Left renal pelvis (tissue), 4 donors: ENCODE measurements around the gene ICAM5. TPM values are rescaled to one million over a fixed set of nuclear protein-coding genes. Genes with fewer than 3 reads are reported as not detected.
"Not testable (repeated sequence)": the region's sequence is repeated elsewhere in the genome, so short reads cannot be mapped to it uniquely, and the experiment has no call there.

Experiments
- DNase-seq, 4 donors: peaks; one replicate each; pipeline ENCODE4 v3.0.0-alpha.2; 2013; ENCODE audit warnings: low read depth in 4 of 4, low spot score in 3 of 4
- polyA plus RNA-seq, 4 donors: library from polyadenylated mRNA; unstranded; fragments of 120-200 nt; gene quantifications; one replicate each; pipeline ENCODE4 v1.2.1, GENCODE V29; 2013; ENCODE audit not compliant: insufficient read length in 4 of 4

ICAM5 gene
- under 1 TPM; 0.15 to 0.24 (median 0.22) TPM for polyA plus RNA-seq

GRCh38 chr19:10289836-10290356 lies at the start of gene ICAM5:
Gene ICAM5 (plus strand): TSS chr19:10289952. CDS start chr19:10290044, 92 bp downstream.
- DNase-seq, result no peak

GRCh38 chr19:10241826-10242449 lies 47.8 kb upstream of the ICAM5 start:
- not testable (repeated sequence) for DNase-seq

DNA sequence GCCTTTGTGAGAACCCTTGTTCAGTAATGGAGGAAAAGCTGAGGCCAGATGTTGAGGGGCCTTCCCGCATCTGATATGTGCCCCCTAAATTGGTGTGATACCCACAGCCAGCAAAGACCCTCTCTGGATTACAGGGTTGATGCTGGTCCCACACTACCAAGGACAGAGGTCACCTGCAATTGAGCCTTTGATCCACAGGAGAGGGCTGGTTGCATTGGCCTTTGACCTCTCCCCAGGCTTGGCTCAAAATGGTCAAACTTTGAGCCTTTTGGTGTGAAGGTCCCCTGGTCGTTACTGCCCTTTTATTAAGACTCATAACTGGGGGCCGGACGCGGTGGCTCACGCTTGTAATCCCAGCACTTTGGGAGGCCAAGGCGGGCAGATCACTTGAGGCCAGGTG lies 46.1 kb upstream of the ICAM5 start:
- DNase-seq, result no peak

GRCh38 chr19:10245189-10245939 lies 44.4 kb upstream of the ICAM5 start:
- DNase-seq, result no peak

DNA sequence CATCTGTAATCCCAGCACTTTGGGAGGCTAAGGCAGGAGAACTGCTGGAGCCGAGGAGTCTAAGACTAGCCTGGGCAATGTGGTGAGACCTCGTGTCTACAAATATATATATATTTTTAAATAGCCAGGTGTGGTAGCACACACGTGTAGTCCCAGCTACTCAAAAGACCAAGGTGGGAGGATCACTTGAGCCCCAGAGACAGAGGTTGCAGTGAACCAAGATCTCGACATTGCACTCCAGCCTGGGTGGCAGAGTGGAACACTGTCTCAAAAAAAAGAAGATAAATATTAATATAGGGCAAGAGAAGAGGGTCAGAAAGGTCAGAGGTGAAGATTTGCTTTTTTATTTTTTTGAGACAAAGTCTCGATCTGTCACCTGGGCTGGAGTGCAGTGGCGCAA lies 43.2 kb upstream of the ICAM5 start:
- DNase-seq, result no peak

DNA sequence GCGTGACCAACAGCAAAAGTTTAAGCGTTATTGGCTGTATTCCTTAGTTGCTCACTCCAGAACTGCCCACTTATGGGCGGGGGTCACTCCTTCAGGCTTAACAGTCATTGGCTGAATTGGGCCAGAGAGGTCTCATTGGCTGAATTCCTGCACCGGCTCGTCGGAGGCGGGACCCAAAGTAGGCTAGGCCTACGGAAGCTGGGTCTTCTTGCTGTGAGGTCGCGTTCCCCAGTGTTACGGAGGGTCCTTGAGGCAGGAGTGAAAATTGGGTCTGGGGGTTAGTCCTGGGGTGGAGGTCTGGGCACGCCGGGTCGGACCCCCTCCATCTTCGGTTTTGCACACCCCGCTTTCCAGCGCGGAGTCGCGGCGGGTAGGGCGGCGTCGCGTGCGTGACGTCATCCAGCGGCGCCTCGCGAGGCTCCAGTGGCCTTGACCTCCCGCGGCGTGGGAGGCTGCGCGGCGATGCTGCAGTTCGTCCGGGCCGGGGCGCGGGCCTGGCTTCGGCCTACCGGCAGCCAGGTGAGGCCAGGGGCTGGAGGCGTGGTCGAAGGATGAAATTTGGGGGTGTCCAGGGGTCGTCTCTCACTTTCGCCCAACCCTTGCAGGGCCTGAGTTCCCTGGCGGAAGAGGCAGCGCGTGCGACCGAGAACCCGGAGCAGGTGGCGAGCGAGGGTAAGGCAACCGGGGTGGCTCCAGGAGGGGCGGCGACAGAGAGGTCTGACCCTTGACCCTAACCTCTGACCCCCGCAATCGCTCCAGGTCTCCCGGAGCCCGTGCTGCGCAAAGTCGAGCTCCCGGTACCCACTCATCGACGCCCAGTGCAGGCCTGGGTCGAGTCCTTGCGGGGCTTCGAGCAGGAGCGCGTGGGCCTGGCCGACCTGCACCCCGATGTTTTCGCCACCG lies 37.7 kb upstream of the ICAM5 start, which contains the start of gene MRPL4:
MRPL4 (plus strand) TSS at position 423 of the 903 bp plus-strand sequence; CDS start at position 463, 40 bp downstream.
- DNase-seq, result peak; percentile 96 to 97 (median 96)

DNA sequence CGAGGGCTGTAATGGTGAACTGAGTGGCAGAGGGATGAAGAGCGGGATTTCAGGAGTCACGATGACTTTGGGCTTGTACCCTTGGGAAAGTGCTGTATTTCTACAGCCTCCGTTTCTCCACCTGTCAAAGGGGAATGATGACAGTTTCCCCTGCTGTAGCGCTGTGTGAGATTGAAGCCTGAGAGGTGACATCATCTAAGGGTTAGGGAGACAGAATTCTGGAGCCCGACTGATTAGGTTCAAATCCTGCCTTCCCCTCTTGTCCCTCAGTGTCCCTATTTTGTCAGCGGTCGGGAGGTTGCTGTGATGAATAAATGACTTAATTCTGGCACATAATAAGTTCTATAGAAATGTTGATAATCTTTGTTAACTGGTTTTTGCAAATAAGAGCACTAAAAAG lies 37.0 kb upstream of the ICAM5 start:
- DNase-seq, result no peak

GRCh38 chr19:10254244-10254643 lies 35.5 kb upstream of the ICAM5 start:
- DNase-seq, result no peak

DNA sequence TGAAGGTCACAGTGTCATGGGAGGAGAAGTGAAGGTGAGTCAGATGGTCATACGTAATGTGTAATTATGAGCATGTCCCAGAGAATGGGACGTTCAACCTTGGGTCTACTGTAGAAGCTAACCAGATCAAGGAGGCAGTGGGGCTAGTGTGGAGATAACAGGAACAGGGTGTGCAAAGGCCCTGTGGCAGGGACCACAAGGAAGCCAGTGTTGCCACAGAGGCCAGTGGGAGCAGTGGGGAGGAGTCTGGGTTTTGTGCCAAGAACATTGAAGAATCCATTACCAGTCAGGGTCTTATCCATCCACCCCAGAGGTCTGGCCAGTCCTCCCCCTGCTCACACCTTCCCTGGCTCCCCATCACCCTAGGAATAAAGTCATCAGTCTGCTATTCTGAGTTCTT lies 34.4 kb upstream of the ICAM5 start:
- no peak for DNase-seq

DNA sequence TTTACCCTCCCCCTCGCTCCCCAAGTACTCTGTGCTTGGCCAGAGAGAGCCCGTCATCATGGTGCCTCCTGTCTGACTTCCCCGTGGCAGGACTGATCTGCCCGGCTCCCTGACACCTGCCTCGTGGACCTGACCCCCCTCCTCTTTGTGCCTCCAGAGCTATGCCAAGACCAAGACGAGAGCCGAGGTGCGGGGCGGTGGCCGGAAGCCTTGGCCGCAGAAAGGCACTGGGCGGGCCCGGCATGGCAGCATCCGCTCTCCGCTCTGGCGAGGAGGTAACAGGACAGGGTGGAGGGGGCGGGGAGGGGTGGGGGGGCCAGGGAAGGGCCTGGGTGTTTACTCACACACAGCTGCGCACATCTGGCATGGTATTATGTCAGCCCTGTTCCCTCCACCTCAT lies 33.2 kb upstream of the ICAM5 start:
- DNase-seq, result no peak

DNA sequence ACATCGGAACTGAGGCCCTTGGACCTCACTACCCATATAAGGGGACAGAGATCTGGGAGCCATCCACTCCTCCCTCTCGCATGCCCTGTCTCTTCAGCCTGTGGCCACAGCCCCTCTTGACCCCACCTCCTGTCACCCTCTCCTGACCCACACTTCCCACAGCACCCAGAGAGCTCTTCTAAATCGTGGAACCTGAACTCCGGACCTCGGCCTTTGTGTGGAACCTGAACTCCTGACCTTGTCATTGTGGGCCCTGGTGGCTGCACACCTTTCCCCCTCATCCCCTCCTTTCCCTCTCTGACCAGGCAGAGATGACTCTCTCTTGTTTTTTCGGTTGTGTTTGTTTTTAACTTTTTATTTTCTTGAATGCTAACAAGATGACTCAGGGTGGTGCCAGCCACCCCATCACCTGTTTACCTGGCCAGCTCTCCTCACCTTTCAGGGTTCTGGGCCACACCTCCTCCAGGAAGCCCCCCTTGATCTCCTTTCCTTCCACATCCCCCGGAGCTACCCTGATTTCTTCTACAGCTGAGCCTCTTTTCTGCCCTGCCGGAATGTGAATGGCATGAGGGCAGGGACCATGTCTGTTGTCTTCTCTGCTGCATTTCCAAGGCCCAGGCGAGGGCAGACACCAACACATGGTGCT lies 32.7 kb upstream of the ICAM5 start:
- no peak for DNase-seq

- no peak for DNase-seq
These were observed 31.6 kb upstream of the ICAM5 start for GRCh38 chr19:10258080-10258710.

- peak in 1 of 4 donors; percentile 69 for DNase-seq
These were observed 30.4 kb upstream of the ICAM5 start for GRCh38 chr19:10259162-10259905.

GRCh38 chr19:10260141-10260584 lies 29.6 kb upstream of the ICAM5 start:
- no peak for DNase-seq

- no peak for DNase-seq
These were observed 27.0 kb upstream of the ICAM5 start for GRCh38 chr19:10262771-10263170.

DNA sequence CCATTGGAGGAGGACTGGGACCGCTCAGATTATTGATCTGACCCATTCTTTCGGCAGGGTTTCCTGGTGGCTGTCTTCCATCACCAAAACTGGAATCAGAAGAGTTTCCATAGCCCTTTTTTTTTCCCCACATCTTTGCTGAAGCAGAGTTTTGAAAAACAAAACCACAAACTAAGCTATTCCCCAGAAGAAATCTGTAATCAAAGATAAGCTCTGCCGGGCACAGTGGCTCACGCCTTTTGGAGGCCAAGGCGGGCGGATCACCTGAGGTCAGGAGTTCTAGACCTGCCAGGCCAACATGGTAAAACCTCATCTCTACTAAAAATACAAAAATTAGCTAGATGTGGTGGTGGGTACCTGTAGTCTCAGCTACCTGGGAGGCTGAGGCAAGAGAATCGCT lies 23.0 kb upstream of the ICAM5 start:
- DNase-seq, result no peak

- no peak for DNase-seq
These were observed 21.7 kb upstream of the ICAM5 start for GRCh38 chr19:10268071-10268470.

- peak in 1 of 4 donors; percentile 50 for DNase-seq
These were observed 20.2 kb upstream of the ICAM5 start for GRCh38 chr19:10269333-10270179.
